Progenitor cell of endocrine pancreas (in vitro differentiated cells): Measurements from ENCODE around the gene NRXN3. TPM values are rescaled to one million over a fixed set of nuclear protein-coding genes. Genes with fewer than 3 reads are reported as not detected.

Experiments used
- DNase-seq: peaks from one replicate; pipeline ENCODE4 v3.0.0; 2021; ENCODE audit warnings: low spot score; ENCODE audit not compliant: unreplicated experiment
- H3K27ac Mint-ChIP-seq: 2 replicates; pipeline ENCODE4 v1.8.0; 2021; ENCODE audit warnings: mild to moderate bottlenecking, moderate library complexity, mixed read lengths
- H3K27me3 Mint-ChIP-seq: 2 replicates; pipeline ENCODE4 v1.8.0; 2021; ENCODE audit warnings: mixed read lengths
- H3K36me3 Mint-ChIP-seq: 2 replicates; pipeline ENCODE4 v1.8.0; 2022; ENCODE audit warnings: mixed read lengths; ENCODE audit not compliant: insufficient read depth
- H3K4me1 Mint-ChIP-seq: 2 replicates; pipeline ENCODE4 v1.8.0; 2021; ENCODE audit warnings: low read depth, mixed read lengths
- H3K4me3 Mint-ChIP-seq: 2 replicates; pipeline ENCODE4 v1.8.0; 2021; ENCODE audit warnings: low read depth, mild to moderate bottlenecking, moderate library complexity, mixed read lengths
- H3K9me3 Mint-ChIP-seq: 2 replicates; pipeline ENCODE4 v1.8.0; 2021; ENCODE audit warnings: low read depth, mixed read lengths
- CTCF ChIP-seq: fragments of 200-600 bp; sonication (generic); IDR thresholded peaks from one replicate; pipeline ENCODE4 v1.5.0; 2021; ENCODE audit warnings: antibody characterized with exemption, mild to moderate bottlenecking; ENCODE audit not compliant: unreplicated experiment
- total RNA-seq: library from RNA; stranded (reverse); gene quantifications from 2 replicates; pipeline ENCODE4 v1.2.1, GENCODE V29; 2021

Gene NRXN3
- total RNA-seq, 1 donor from 2014 or later = 22.1 TPM

GRCh38 chr14:79658769-79659168 lies 1488.6 kb downstream of the NRXN3 start:
- Mint-ChIP-seq H3K36me3 (peaks cover 5% of the 10 kb centered on the region), H3K27ac (no peak overlapping the region), H3K9me3 (peaks cover 7% of the 10 kb centered on the region), H3K4me1 (peaks cover 11% of the 10 kb centered on the region), H3K27me3 (no peaks in the 10 kb centered on the region), H3K4me3 (no peak overlapping the region)
- TF ChIP-seq CTCF = no peak
- no peak for DNase-seq

- H3K9me3 Mint-ChIP-seq = peaks cover 7% of the 10 kb centered on the region
- H3K36me3 Mint-ChIP-seq = peaks cover 8% of the 10 kb centered on the region
- no peak for TF ChIP-seq CTCF
- no peak overlapping the region for H3K27ac Mint-ChIP-seq
- H3K4me1 Mint-ChIP-seq = peaks cover 11% of the 10 kb centered on the region
- no peaks in the 10 kb centered on the region for H3K27me3 Mint-ChIP-seq
- DNase-seq = no peak
- no peak overlapping the region for H3K4me3 Mint-ChIP-seq
These were observed 1490.1 kb downstream of the NRXN3 start for GRCh38 chr14:79660053-79660939.

- Mint-ChIP-seq H3K27me3 (no peaks in the 10 kb centered on the region), H3K9me3 (peaks cover 7% of the 10 kb centered on the region), H3K4me3 (no peak overlapping the region), H3K4me1 (peaks cover 7% of the 10 kb centered on the region), H3K36me3 (peaks cover 8% of the 10 kb centered on the region), H3K27ac (no peak overlapping the region)
- no peak for TF ChIP-seq CTCF
- DNase-seq = no peak
These were observed 1491.6 kb downstream of the NRXN3 start for GRCh38 chr14:79661752-79662151.

GRCh38 chr14:79663453-79663852 lies 1493.3 kb downstream of the NRXN3 start:
- H3K4me1 Mint-ChIP-seq = peaks cover 3% of the 10 kb centered on the region
- H3K36me3 Mint-ChIP-seq = peaks cover 8% of the 10 kb centered on the region
- TF ChIP-seq CTCF = no peak
- H3K27ac Mint-ChIP-seq = no peak overlapping the region
- no peak for DNase-seq
- no peak overlapping the region for H3K4me3 Mint-ChIP-seq
- H3K9me3 Mint-ChIP-seq = peaks cover 7% of the 10 kb centered on the region
- H3K27me3 Mint-ChIP-seq = no peaks in the 10 kb centered on the region

GRCh38 chr14:79665556-79665955 lies 1495.4 kb downstream of the NRXN3 start:
- TF ChIP-seq CTCF = no peak
- Mint-ChIP-seq H3K27me3 (no peaks in the 10 kb centered on the region), H3K9me3 (peaks cover 7% of the 10 kb centered on the region), H3K4me1 (no peaks in the 10 kb centered on the region), H3K4me3 (no peak overlapping the region), H3K36me3 (peaks cover 8% of the 10 kb centered on the region), H3K27ac (no peak overlapping the region)
- no peak for DNase-seq
